ENCODE data around the gene TNIP2. TPM values are rescaled to one million over a fixed set of nuclear protein-coding genes. Genes with fewer than 3 reads are reported as not detected.

TNIP2 gene
- 76.8 and 87.8 TPM in 2 replicates for total RNA-seq

DNA sequence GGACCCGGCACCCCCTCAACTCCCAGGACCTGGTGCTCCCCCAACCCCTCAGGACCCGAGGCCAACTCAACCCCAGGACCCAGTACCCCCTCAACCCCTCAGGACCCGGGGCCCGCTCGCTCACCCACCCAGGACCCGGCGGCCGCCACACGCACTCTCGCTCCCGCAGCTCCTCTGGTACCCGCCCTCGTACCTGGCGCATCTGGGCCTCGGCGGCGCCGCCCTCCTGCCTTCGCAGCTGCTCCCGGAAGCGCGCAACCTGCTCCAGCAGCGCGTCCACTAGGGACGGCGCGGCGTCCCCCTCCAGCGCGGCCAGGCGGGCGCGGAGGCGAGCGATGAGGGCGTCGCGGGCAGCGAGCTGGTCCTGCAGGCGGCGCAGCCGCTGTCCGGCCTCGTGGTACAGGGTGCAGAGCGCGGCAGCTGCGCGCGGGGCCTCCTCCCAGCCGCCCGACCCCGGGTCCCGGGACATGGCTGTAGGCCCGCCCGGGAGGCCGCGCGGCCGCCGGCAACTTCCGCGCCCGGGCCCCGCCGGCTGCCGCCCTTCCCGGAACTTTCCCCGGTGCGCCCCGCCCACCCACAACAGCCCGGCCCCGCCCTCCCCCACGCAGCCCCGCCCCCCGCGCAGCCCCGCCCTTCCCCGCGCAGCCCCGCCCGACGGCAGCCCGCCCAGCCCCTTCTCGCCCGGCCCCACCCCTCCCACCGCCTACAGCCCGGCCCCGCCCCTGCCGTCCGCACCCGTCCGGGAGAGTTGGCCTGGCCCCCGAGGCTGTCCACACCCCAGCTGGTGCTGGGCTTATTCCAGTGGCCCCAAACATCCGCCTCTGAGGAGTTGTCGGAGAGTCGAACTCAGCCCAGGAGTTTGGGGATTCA lies at the start of gene TNIP2:
TNIP2 (minus strand) TSS at position 516 of the 870 bp plus-strand sequence; CDS start at position 469, 47 bp downstream.
- TF ChIP-seq CTCF (IDR thresholded peaks at IDR 0.05; ENCODE audit: insufficient read depth, low read length, poor library complexity, severe bottlenecking) = no peak
- Histone ChIP-seq H3K27me3 (ENCODE audit: control insufficient read depth, insufficient read depth, low read length) (no peaks in the 10 kb centered on the region), H3K4me3 (ENCODE audit: low read depth, low read length) (peak within 1 kb of the TSS; percentile 83), H3K36me3 (ENCODE audit: control insufficient read depth, insufficient read depth, low read length) (no peaks in the 10 kb centered on the region)
- DNase-seq (ENCODE audit: low read depth) = peak; percentile 19

GRCh38 chr4:2804973-2805501 lies 48.9 kb upstream of the TNIP2 start:
- Histone ChIP-seq H3K36me3 (ENCODE audit: control insufficient read depth, insufficient read depth, low read length) (peaks cover 1% of the 10 kb centered on the region), H3K27me3 (ENCODE audit: control insufficient read depth, insufficient read depth, low read length) (no peaks in the 10 kb centered on the region), H3K4me3 (ENCODE audit: low read depth, low read length) (no peak overlapping the region)
- no peak for DNase-seq (ENCODE audit: low read depth)
- TF ChIP-seq CTCF (IDR thresholded peaks at IDR 0.05; ENCODE audit: insufficient read depth, low read length, poor library complexity, severe bottlenecking) = no peak

GRCh38 chr4:2804449-2804972 lies 48.4 kb upstream of the TNIP2 start:
- Histone ChIP-seq H3K27me3 (ENCODE audit: control insufficient read depth, insufficient read depth, low read length) (no peaks in the 10 kb centered on the region), H3K4me3 (ENCODE audit: low read depth, low read length) (no peak overlapping the region), H3K36me3 (ENCODE audit: control insufficient read depth, insufficient read depth, low read length) (peaks cover 1% of the 10 kb centered on the region)
- DNase-seq (ENCODE audit: low read depth) = no peak
- TF ChIP-seq CTCF (IDR thresholded peaks at IDR 0.05; ENCODE audit: insufficient read depth, low read length, poor library complexity, severe bottlenecking) = no peak

DNA sequence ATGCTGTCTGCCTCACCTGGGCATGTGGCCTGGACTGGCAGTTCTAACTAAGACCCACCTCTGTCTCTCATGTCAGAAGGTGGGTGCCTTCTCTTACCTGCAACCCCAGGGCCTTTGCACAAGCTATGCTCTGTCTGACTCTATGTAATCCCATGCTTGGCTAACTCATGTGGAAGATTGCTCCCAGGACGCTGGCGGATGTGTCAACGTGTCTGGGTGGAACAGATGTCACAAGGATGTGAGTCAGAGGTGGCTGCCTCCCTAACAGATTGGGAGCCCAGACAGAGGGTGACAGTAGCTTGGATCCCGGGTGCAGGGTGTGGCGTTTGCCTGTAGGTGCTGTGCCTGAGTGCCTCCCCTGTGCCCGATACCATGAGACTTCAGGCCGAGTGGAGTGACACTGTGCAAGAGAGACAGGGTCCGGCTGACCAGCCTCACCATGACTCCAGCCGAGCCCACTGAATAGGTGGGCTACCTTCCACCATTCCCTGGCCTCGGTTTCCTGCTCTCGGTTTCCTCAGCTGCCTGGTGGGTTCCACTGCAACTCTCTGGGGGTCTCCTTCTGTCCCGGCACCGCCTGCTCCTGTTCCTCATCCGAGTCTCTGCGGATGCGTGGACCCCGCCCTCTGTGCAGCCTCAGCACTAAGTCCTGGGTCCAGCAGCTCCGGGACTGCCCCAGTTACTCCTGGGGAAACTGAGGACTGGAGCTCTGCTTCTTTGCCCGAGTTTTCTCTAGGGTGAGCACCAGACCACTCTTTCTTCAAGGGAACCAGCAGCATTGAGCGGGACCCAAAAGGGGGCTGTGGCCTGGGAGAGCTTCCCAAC lies 47.7 kb upstream of the TNIP2 start:
- TF ChIP-seq CTCF (IDR thresholded peaks at IDR 0.05; ENCODE audit: insufficient read depth, low read length, poor library complexity, severe bottlenecking) = no peak
- DNase-seq (ENCODE audit: low read depth) = no peak
- no peak overlapping the region for H3K4me3 ChIP-seq (ENCODE audit: low read depth, low read length)
- H3K27me3 ChIP-seq (ENCODE audit: control insufficient read depth, insufficient read depth, low read length) = no peaks in the 10 kb centered on the region
- H3K36me3 ChIP-seq (ENCODE audit: control insufficient read depth, insufficient read depth, low read length) = peaks cover 1% of the 10 kb centered on the region

GRCh38 chr4:2802618-2803531 lies 46.7 kb upstream of the TNIP2 start:
- no peak for DNase-seq (ENCODE audit: low read depth)
- H3K27me3 ChIP-seq (ENCODE audit: control insufficient read depth, insufficient read depth, low read length) = no peaks in the 10 kb centered on the region
- TF ChIP-seq CTCF (IDR thresholded peaks at IDR 0.05; ENCODE audit: insufficient read depth, low read length, poor library complexity, severe bottlenecking) = no peak

More at GRCh38 chr4:2802618-2803531, 46.7 kb upstream of the TNIP2 start:
- Histone ChIP-seq H3K4me3 (ENCODE audit: low read depth, low read length) (no peak overlapping the region), H3K36me3 (ENCODE audit: control insufficient read depth, insufficient read depth, low read length) (peaks cover 1% of the 10 kb centered on the region)
